Right ventricle myocardium inferior (tissue), 1 donor: Measurements from ENCODE around the gene PSMD10. TPM values are rescaled to one million over a fixed set of nuclear protein-coding genes. Genes with fewer than 3 reads are reported as not detected.

Experiments
- ATAC-seq: fragments of 200-7000 bp; cut with Tn5 transposase; one replicate; pipeline ENCODE4 v1.9.1; 2020; ENCODE audit warnings: mild to moderate bottlenecking, moderate library complexity
- DNase-seq: peaks from one replicate; pipeline ENCODE4 v3.0.0; 2021; ENCODE audit errors: missing footprints
- intact Hi-C: fragments of 100-400 bp; cut with DNase I; formaldehyde crosslinking; loops from one replicate; pipeline ENCODE4 v1.11.0; 2022
- total RNA-seq: library from RNA; stranded (reverse); fragmentation: NEBNext Ultra II Directional; extraction: Animal tissue kit (Norgen Biotek cat#: 25700); gene quantifications from one replicate; pipeline ENCODE4 v1.2.1, GENCODE V29; 2021
- donor health status: DM: no; HTN: yes; CAD: no; lungs with severe emphysema.

Gene PSMD10
- total RNA-seq, 1 donor from 2014 or later, result 19.0 TPM

DNA sequence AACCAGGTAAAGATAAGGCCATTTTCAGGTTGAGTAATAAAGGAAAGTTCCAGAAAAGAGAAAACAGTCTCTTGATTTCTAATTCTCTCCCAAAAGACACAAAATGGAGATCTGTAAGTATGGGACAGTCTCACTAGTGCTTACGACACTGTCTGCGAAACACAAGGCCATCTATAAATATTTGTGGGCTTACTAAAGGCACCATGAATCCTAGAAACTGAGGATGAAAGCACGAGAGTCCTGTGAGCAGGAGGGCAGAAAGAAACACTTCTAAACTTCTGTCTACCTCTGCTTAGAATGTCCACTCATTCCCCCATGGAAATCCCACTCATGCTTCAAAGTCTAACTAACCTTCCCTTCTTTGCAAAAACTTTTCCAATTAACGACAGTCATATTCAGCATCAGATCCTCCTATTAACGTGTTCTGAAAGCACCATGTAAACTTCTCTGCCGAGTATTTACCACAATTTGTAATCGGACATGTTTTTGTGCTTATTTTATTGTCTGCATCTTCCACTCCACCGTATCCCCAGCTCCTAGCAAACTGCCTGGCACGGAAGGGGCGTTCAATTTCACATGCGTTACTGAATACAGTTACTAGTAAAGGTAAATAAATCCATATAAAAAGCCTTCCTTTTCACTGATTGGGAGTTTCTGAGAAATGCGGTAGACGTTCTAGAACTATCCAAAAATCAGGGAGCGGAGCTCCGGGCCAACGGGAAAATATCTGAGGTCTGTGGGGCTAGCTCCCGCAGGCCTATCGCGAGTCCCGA is 665 bp downstream of the PSMD10 start:
- DNase-seq (no peak), ATAC-seq (no peak)
- intact Hi-C loops, result loop anchor here (5.0 kb wide), 1 partner anchor 47 kb away; no protein-coding TSS in a partner anchor

DNA sequence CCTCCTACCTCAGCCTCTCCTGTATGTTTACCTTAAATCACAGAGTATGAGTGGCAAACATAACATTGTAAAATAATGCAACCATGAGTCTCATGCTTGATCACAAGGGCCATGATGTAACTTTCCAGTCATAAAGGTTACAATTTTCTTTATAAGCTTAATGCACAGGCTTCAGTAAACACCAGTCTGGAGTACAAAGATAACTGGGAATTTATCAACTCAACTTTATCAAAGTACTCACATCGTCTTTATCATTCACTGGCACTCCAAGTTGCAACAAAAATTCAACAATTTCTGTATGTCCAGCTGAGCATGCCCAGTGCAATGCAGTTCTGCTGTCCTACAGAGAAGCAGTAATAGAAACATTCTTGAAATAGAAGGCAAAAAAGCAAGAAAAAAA is 2.8 kb downstream of the PSMD10 start:
- DNase-seq (no peak), ATAC-seq (no peak)
- intact Hi-C loops, result no loop called here

DNA sequence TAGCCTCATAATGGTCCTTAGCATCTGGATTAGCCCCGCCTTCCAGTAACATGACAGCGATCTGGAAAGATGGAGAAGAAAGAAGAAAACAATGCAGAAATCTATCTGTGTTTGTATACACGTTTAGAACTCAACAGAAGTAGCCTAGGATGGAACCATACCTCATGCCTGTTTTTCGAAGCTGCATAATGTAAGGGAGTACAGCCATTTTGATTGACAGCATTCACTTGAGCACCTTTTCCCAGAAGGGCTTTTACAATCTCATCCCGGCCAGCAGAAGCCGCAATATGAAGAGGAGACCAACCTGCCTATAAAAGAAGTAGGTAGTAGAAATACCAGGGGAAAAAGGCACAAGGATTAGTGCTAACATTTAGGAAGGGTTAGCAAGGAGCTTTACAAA is 3.5 kb downstream of the PSMD10 start:
- intact Hi-C loops, result no loop called here
- ATAC-seq (no peak), DNase-seq (no peak)

DNA sequence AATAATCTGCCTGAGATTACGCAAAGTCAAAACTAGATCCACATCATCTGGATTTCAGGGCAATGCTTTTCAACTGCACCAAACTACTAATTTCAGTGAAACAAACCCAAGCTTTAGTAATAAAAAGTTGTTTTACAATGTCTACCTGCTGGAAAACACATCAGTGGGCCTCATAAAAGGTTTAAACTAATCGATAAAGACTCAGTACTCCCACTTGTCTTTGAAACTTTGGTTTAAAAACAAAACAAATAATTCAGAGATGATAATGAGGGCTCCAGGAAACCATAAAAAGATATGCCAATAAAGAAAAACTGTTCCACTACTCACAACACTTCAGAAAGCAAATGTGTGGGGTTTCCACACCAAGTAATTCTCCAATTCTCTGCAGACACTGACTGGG is 10.2 kb downstream of the PSMD10 start:
- DNase-seq (no peak), ATAC-seq (no peak)
- intact Hi-C loops, result no loop called here

DNA sequence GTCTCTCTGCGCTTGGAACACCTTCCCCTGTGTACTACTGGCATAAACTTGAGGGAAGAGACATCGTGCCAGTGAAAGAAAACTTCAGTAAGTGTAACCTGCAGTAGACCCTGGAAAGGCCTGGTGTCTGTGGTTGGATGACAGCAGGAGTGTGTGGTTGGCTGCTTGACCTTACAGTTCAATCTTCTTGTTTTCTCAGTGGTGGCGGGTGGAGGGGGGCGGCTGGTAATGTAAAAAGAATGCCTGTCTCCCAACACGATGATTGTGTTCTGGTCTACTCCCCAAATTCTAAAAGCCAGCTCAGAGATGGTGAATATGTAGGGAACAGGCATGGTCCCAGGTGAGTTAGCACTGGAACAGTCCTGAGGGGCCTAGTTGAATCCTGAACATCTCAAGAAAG is 18.6 kb downstream of the PSMD10 start:
- DNase-seq (no peak), ATAC-seq (no peak)
- intact Hi-C loops, result loop anchor here (5.0 kb wide), 1 partner anchor 50 kb away; no protein-coding TSS in a partner anchor

DNA sequence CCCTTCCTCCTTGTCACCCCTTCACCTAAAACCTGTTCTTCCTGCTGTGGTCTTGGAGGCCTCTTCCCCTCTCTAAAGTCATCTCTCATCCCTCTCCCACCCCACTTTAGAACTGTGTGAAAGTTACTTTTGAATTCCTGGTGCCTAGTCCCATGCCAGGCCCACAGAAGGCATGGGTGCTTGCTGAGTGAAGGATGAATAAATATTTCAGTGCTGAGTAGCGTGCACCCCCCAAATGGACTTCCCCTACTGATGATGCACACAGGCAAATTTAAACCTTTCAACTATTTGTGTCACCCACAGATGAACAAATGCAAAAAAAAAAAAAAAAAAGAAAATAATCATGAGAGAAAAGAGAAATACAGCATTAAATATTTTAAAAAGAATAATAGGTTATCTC is 19.8 kb downstream of the PSMD10 start:
- ATAC-seq, result no peak
- intact Hi-C loops, result loop anchor here (5.0 kb wide), 1 partner anchor 49 kb away; no protein-coding TSS in a partner anchor
- DNase-seq, result no peak

DNA sequence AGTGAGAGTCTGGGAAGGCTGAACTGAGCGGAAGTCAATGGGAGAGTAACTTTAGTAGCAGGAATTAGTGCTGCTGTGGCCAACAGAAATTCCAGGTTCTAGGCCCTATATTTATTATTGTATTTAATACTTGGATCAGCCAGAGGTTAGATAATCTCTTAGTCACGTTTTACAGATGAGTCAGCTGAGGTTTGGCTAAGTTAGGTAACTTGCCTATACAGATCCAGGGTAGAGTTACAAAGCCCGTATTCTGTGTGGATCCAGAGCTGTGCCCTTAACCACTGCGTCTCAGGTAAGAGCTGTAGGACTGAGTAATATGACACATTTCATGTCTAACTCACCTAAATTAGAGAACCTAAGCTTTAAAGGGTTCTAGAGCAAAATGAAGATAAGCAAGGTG is 20.5 kb downstream of the PSMD10 start:
- intact Hi-C loops, result loop anchor here (5.0 kb wide), 1 partner anchor 49 kb away; no protein-coding TSS in a partner anchor
- DNase-seq (no peak), ATAC-seq (no peak)

DNA sequence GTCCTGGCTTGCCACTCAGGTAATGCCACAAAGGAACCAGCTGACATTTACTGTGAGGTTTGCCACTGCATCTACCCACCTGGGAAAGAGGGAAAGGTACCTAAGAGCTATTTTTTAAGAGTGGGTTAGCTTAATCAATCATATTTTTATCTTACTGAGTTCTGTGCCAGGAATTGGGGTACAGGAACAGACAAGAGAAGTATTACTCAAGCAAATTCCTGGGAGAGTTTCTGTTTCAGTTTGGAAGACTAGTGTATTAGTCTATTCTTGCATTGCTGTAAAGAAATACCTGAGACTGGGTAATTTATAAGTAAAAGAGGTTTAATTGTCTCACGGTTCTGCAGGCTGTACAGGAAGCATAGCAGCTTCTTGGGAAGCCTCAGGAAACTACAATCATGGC is 23.2 kb downstream of the PSMD10 start:
- ATAC-seq (no peak), DNase-seq (no peak)
- intact Hi-C loops, result no loop called here

DNA sequence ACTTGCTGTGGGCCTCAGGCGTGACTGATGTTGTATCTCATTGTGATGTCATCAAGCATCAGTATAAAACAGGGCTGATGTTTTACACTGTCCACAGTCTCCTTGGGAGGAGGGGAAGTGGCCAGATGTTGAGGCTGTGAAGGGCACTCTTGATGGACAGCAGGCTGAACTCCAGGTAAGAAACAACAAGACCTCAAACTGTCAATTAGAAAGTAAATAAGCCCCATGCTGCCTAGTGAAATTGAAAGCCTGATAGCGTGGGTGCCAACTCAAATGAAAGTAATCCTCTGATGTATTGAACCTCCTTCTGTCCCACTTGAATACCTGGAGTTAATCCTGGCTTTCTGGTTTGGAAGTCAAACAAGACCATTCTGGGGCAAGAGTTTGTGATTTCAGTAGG is 26.7 kb downstream of the PSMD10 start:
- no peak for DNase-seq
- intact Hi-C loops, result no loop called here
- no peak for ATAC-seq

DNA sequence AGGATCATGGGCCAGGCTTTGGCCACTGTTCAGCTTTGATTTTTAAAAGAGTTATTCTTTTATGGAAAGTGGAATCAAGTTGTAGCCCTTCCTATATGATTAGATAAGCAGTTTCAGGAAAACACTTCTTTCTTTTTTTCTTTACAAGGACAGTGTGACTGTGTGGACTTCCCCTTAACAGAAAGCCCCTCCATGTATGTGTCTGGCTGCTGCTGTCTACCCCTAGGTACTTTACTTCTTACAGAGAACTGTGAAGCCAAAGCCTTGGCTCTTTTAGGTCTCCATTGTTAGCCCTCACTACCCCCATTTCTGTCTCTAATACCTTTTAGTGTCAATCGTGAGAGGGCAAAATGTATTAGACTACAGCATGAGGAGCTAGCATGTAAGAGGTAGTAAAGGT is 27.3 kb downstream of the PSMD10 start:
- no peak for ATAC-seq
- intact Hi-C loops, result no loop called here
- no peak for DNase-seq

DNA sequence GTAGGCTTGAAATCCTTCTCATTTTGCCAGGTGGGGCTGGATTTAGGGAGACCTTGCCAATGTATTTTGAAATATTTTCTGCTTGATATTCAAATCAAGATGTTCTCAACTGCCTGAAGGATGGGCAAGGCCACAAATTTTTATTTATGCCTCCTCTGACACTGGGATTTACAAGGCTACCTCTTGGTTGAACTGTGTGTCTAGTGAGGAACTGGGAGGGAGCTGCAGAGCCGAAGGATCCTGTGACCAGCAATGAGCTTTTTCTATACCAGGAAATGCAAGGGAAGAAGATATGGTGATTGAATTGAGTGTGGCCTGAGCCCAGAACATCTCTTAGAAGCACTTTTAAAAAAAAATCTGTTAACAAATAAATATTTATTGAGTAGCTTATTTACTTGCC is 31.5 kb downstream of the PSMD10 start:
- intact Hi-C loops, result no loop called here

DNA sequence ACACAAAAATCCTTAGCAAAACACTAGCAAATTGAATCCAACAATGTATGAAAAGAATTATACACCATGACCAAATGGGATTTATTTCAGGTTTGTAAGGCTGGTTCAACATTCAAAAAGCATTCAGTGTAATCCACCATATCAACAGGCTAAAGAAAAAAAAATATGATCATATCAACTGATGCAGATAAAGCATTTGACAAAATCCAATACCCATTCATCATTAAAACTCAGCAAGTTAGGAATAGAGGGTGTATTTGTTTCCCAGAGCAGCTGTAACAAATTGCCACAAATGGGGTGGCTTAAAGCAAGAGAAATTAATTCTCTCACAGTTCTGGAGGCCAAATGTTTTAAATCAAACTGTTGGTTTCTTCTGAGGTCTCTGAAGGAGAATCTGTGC is 35.8 kb downstream of the PSMD10 start:
- no peak for DNase-seq
- ATAC-seq, result no peak
- intact Hi-C loops, result no loop called here

More for the DNA sequence above, 31.5 kb downstream of the PSMD10 start:
- DNase-seq (no peak), ATAC-seq (no peak)

DNA sequence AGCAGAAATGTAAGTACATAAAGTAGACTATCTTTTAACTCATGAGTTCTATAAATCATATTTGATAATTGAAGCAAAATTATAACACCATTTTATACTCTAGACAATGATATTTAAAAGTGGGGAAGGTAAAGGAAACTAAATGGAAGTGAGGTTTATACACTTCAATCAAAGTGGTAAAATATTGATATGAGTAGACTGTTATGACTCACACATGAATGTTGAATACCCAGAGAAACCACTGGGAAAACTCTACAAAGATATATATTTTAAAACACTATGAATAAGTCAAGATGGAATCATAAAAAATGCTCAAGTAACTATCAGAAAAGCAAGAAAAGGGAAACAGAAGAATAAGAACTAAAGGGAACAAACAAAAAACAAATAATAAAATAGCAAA is 38.1 kb downstream of the PSMD10 start:
- ATAC-seq, result no peak
- intact Hi-C loops, result no loop called here
- DNase-seq, result no peak

DNA sequence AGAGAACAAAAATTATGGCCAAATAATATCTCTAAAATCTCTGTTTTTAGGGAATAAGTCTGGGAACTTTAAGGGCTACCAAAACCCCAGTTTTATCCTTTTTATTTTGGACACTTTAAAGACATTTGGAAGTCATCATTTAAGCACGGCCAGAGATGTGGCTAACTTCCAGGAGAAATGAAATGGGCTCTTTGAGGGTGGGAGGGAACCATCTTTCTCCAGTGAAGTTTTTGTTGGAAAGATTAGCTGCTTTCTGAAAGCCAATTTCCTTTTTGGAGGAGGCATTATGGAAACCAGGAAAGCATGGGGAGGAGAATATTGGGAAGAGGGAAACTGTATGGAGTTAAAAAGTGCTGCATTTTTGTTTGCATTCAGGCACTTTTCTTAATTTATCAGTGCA is 41.7 kb downstream of the PSMD10 start:
- DNase-seq (no peak), ATAC-seq (no peak)
- intact Hi-C loops, result no loop called here

DNA sequence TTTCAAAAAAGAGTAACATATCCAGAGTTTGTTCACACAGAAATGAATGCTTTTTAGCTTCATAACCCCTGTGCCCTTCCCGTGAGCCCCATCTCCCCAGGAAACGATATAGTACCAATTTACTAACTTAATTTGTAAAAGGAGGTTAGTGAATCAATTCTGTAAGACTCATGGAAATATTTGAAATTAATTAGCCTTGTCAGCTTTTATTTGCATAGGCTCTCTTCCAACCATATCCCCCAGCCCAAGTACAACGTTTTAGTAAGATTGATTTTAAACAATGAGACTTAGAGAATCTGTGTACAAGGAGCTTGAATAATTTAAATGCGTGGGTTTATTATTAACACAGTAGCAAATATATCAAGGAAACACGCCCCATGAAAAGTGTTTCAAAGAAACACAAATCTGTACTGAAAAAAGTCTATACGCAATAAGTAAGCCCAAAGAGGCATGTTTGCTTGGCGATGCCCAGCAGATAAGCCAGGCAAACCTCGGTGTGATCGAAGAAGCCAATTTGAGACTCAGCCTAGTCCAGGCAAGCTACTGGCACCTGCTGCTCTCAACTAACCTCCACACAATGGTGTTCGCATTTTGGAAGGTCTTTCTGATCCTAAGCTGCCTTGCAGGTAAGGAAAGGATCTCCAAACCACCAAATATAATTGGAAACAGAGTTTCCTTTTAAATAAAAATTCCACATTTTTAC is 46.6 kb downstream of the PSMD10 start, which contains the start of gene VSIG1:
Gene VSIG1, plus strand, starts transcription at position 512 of the 703 bp plus-strand sequence. Its CDS starts 66 bp downstream, at position 578.
- intact Hi-C loops, result no loop called here
- no peak for ATAC-seq
- no peak for DNase-seq

DNA sequence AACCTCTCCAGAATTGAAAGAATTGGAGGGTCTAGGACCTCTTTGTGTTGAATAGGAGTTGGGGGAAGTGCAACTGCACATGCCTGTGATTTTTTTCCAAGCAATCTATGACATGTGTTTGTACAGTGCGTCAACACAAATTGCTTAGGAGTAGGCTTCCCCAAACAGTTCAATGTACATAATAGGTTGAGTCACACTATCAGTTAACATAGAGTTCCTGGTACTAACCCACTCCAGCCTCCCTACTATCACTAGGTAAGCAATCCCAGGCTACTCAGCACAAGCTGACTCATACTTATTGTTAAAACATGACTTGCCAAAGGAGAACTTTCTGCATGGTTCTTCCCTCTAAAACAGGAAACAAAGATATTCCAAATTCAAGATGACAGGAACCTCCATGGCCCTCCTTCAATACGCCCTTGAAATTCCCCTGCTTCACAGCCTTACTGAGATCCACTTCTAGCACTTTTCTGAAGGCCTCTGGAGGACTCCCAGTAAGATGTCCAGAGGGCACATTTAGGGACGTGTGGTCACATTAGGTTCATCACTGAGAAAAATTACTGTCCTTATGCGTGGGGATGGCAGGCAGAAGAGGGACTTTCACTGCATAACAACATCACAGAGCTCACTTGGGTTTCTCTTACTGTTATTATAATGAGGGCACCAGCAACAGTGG is 54.9 kb downstream of the PSMD10 start:
- DNase-seq, result no peak
- intact Hi-C loops, result no loop called here
- no peak for ATAC-seq

DNA sequence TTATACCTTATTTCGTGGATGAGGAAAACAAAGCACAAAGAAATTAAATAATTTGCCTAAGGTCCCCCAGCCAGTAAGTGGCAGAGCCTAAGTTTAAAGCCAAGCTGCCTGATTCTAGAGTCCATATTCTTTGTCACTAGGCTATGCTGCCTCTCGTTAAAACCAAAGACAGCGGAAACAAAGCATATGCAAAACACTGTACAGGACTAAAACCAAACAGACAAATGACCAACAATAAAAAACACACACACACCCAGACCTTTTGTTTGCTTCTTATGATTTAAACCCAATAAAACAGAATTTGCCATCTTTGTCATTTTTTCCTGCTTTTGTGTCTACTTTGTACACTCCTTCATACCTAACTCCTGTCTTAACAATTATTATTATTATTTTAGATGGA is 56.6 kb downstream of the PSMD10 start:
- intact Hi-C loops, result no loop called here
- ATAC-seq, result no peak
- DNase-seq, result no peak
